Colonic mucosa (tissue), 4 donors: Measurements from ENCODE around the gene TMEM132E. TPM values are rescaled to one million over a fixed set of nuclear protein-coding genes. Genes with fewer than 3 reads are reported as not detected.
"Not testable (repeated sequence)": the region's sequence is repeated elsewhere in the genome, so short reads cannot be mapped to it uniquely, and the experiment has no call there.

ENCODE experiments used
- DNase-seq: peaks from one replicate; pipeline ENCODE4 v3.0.0-alpha.2; 2020
- H3K27ac ChIP-seq: fragments of 200-600 bp; one replicate; pipeline ENCODE4 v1.8.0; 2021
- H3K27me3 ChIP-seq: fragments of 200-600 bp; one replicate; pipeline ENCODE4 v1.8.0; 2021
- H3K36me3 ChIP-seq: fragments of 200-600 bp; one replicate; pipeline ENCODE4 v1.8.0; 2021
- H3K4me1 ChIP-seq: fragments of 200-600 bp; one replicate; pipeline ENCODE4 v1.8.0; 2021; ENCODE audit warnings: mild to moderate bottlenecking
- H3K4me3 ChIP-seq: fragments of 200-600 bp; one replicate; pipeline ENCODE4 v1.8.0; 2021
- H3K9ac ChIP-seq, 2 donors: one replicate each; pipeline ENCODE4 v1.7.0; 2013; ENCODE audit warnings: control low read depth in 2 of 2, low read depth in 2 of 2, low read length in 2 of 2
- H3K9me3 ChIP-seq: fragments of 200-600 bp; one replicate; pipeline ENCODE4 v1.8.0; 2021
- intact Hi-C: fragments of 100-400 bp; cut with DNase I; formaldehyde crosslinking; loops from one replicate; pipeline ENCODE4 v1.14.1; 2022
- total RNA-seq, 2 donors: library from RNA; stranded (reverse); fragmentation: NEBNext Ultra II Directional in 1 of 2; extraction: Animal tissue kit (Norgen Biotek cat#: 25700) in 1 of 2; gene quantifications; one replicate each; pipeline ENCODE4 v1.2.1, GENCODE V29; 2021
- TF ChIP-seq, protein P1 (sequence below): fragments of 200-600 bp; IDR thresholded peaks from one replicate; pipeline ENCODE4 v1.8.0; 2022; ENCODE audit warnings: antibody characterized with exemption, mild to moderate bottlenecking
- donor health status: healthy.
- donor health status: DM: no; HTN: no; CAD: no.
- donor health status: DM: no; HTN: no; CAD: no.

The TMEM132E gene
- total RNA-seq, 2 donors from 2014 or later: 0.10 to 0.11 TPM

DNA sequence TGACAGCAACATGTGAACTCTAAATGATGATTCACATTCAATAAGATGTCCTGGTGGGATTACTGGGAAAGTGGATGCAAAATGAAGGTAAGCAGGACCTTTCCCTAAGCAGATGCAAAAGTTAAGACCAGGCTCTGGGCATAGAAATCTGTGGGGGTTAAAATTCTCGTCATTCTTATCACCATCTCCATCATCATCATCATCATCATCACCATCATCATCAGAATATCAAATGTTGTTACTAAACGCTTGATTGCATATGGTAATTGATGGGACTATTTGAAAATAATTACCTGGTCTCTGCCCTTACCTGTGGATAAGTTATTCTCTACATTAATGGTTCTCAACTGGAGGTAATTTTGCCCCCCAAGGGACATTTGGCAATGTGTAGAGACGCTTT is 41.9 kb upstream of the TMEM132E start:
- Histone ChIP-seq H3K9me3 (no peaks in the 10 kb centered on the region), H3K27me3 (no peaks in the 10 kb centered on the region), H3K4me3 (no peak overlapping the region), H3K4me1 (no peaks in the 10 kb centered on the region), H3K27ac (no peak overlapping the region), H3K36me3 (no peaks in the 10 kb centered on the region), H3K9ac (no peak overlapping the region)
- intact Hi-C loops: no loop called here
- TF ChIP-seq, protein P1, sequence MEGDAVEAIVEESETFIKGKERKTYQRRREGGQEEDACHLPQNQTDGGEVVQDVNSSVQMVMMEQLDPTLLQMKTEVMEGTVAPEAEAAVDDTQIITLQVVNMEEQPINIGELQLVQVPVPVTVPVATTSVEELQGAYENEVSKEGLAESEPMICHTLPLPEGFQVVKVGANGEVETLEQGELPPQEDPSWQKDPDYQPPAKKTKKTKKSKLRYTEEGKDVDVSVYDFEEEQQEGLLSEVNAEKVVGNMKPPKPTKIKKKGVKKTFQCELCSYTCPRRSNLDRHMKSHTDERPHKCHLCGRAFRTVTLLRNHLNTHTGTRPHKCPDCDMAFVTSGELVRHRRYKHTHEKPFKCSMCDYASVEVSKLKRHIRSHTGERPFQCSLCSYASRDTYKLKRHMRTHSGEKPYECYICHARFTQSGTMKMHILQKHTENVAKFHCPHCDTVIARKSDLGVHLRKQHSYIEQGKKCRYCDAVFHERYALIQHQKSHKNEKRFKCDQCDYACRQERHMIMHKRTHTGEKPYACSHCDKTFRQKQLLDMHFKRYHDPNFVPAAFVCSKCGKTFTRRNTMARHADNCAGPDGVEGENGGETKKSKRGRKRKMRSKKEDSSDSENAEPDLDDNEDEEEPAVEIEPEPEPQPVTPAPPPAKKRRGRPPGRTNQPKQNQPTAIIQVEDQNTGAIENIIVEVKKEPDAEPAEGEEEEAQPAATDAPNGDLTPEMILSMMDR: no peak
- no peak for DNase-seq

DNA sequence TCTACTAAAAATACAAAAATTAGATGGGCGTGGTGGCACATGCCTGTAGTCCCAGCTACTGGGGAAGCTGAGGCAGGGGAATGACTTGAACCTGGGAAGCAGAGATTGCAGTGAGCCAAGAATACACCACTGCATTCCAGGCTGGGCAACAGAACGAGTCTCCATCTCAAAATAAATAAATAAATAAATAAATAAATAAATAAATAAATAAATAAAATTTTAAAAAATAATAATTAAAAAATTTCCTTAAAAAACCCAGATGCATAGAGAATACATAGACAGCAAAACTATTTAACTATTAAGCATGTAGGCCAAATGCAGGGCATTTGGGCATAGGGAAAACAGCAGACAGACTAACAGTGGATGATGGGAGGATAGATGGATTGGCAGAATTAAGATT is 40.8 kb upstream of the TMEM132E start:
- intact Hi-C loops, H3K4me1 ChIP-seq, H3K9ac ChIP-seq, H3K36me3 ChIP-seq, H3K27ac ChIP-seq, H3K9me3 ChIP-seq, H3K4me3 ChIP-seq, DNase-seq, H3K27me3 ChIP-seq: not testable (repeated sequence)

GRCh38 chr17:34539881-34540280 is 39.5 kb upstream of the TMEM132E start:
- Histone ChIP-seq H3K9ac (no peak overlapping the region), H3K27ac (no peak overlapping the region), H3K4me3 (no peak overlapping the region), H3K4me1 (no peaks in the 10 kb centered on the region), H3K9me3 (no peaks in the 10 kb centered on the region), H3K36me3 (no peaks in the 10 kb centered on the region), H3K27me3 (no peaks in the 10 kb centered on the region)
- intact Hi-C loops: loop anchor here (5.0 kb wide), 1 partner anchor 97 kb away; no protein-coding TSS in a partner anchor
- no peak for DNase-seq
- TF ChIP-seq, protein P1: no peak

- H3K4me3 ChIP-seq: no peak overlapping the region
- DNase-seq: peak; percentile 30
- no peak overlapping the region for H3K9ac ChIP-seq
- intact Hi-C loops: loop anchor here (2.0 to 5.0 kb wide), 2 partner anchors 94 to 578 kb away; partner anchors contain the start of gene FNDC8
- TF ChIP-seq, protein P1: peak; percentile 78
- no peaks in the 10 kb centered on the region for H3K36me3 ChIP-seq
- H3K27ac ChIP-seq: no peak overlapping the region
- H3K27me3 ChIP-seq: no peaks in the 10 kb centered on the region
- no peaks in the 10 kb centered on the region for H3K9me3 ChIP-seq
- no peaks in the 10 kb centered on the region for H3K4me1 ChIP-seq
Measured at GRCh38 chr17:34542700-34543336, 36.6 kb upstream of the TMEM132E start.

DNA sequence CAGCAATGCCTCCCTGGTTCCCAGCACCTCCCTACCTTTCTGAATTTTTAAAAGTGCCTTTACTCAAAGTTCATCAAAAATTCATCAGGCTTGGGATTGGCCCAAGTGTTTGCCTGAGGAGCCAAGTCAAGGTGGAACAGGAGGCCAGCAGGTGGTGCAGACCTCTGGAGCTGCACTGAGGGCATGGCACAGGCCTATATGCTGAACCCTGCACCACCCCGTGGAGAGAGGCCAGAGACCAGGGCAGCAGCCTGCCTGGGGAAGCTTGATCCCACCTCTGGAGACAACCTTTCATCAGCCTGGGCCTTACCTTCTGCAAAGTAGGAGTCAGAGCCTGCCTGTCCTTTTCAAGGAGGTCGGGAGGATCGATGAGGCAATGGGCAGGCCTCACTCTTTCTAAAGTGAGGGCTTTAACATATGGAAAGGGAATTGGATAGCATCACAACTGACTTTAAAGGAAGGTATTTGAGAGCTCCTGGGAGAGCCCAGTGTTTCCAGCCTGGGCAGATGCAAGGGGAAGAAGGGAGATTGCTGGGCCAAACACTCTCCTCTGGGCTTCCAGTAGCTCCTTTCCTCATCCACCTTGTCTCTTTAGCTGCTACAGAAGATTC is 31.8 kb upstream of the TMEM132E start:
- no peaks in the 10 kb centered on the region for H3K27me3 ChIP-seq
- H3K4me1 ChIP-seq: no peaks in the 10 kb centered on the region
- no peaks in the 10 kb centered on the region for H3K9me3 ChIP-seq
- H3K4me3 ChIP-seq: no peak overlapping the region
- TF ChIP-seq, protein P1: no peak
- H3K36me3 ChIP-seq: no peaks in the 10 kb centered on the region
- H3K9ac ChIP-seq: no peak overlapping the region
- intact Hi-C loops: no loop called here
- DNase-seq: no peak
- no peak overlapping the region for H3K27ac ChIP-seq

DNA sequence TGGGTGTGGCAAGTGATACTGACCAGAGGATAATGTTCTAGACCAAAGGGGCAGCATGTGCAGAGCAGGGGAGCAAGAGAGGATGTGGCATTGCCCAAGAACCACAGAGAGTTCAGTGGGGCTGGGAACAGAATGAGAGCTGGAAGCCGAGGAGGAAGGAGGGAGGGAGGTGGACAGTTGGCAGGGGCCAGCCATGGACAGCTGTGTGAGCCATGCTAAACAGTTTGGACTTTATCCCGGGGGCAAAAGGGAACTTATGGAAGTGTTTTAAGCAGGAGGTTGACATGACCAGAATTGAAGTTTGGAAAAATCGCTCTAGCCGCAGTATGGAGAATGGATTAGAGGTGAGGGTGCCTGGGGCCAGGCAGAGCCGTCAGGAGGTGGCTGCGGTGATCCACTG is 29.4 kb upstream of the TMEM132E start:
- Histone ChIP-seq H3K4me3 (no peak overlapping the region), H3K27ac (no peak overlapping the region), H3K4me1 (no peaks in the 10 kb centered on the region), H3K9ac (no peak overlapping the region), H3K27me3 (no peaks in the 10 kb centered on the region), H3K36me3 (no peaks in the 10 kb centered on the region), H3K9me3 (no peaks in the 10 kb centered on the region)
- DNase-seq: no peak
- TF ChIP-seq, protein P1: no peak
- intact Hi-C loops: no loop called here
